H1 (cell line): ENCODE data around the gene RPL32. TPM values are rescaled to one million over a fixed set of nuclear protein-coding genes. Genes with fewer than 3 reads are reported as not detected.

Experiments
- BRCA1 ChIP-seq: IDR thresholded peaks from 2 replicates; pipeline ENCODE4 v1.6.1; 2012; ENCODE audit warnings: low read depth, low read length, improper control_type of control experiment
- HDAC2 ChIP-seq, 2 experiments: fragments of 300-600 bp in 1 of 2; sonication (generic) in 1 of 2; IDR thresholded peaks; 2 replicates each; pipeline ENCODE4 v1.6.1; 2011 to 2012; ENCODE audit warnings: low read depth in 2 of 2, low read length in 2 of 2, mild to moderate bottlenecking in 2 of 2, moderate library complexity in 2 of 2, borderline replicate concordance in 1 of 2, inconsistent platforms in 1 of 2
- SIN3A ChIP-seq, 2 experiments: IDR thresholded peaks in 1 of 2; conservative IDR thresholded peaks in 1 of 2; 2 replicates each; pipeline ENCODE4 v1.6.1; 2011 to 2012; ENCODE audit warnings: low read length in 2 of 2, improper control_type of control experiment in 1 of 2, low read depth in 1 of 2, mild to moderate bottlenecking in 1 of 2
- SP1 ChIP-seq: IDR thresholded peaks from 2 replicates; pipeline ENCODE4 v1.6.1; 2011; ENCODE audit warnings: low read depth, low read length
- TBP ChIP-seq: IDR thresholded peaks from 2 replicates; pipeline ENCODE4 v1.6.1; 2011; ENCODE audit warnings: low read depth, low read length, improper control_type of control experiment
- YY1 ChIP-seq: IDR thresholded peaks from 2 replicates; pipeline ENCODE4 v1.6.1; 2011; ENCODE audit warnings: low read depth, mild to moderate bottlenecking, low read length
- polyA plus RNA-seq, 7 experiments: library from polyadenylated mRNA; depleted of rRNA in 3 of 7; stranded (reverse) in 5 of 7; unstranded in 2 of 7; fragments of >200 nt in 5 of 7; fragments of 200-250 nt in 2 of 7; gene quantifications; 1 replicate in 5 of 7; 2 replicates in 1 of 7; 4 replicates in 1 of 7; pipeline versions ENCODE4 v1.2.1 to v1.2.3, GENCODE V29; 2011 to 2013; ENCODE audit warnings: missing spikeins in 2 of 7, mixed read lengths in 2 of 7
- total RNA-seq: library from RNA; stranded (reverse); fragmentation: NEBNext Ultra II Directional; extraction: Animal tissue kit (Norgen Biotek cat#: 25700); gene quantifications from 2 replicates; pipeline ENCODE4 v1.2.1, GENCODE V29; 2021
- TF ChIP-seq, protein P1 (sequence below): IDR thresholded peaks from 2 replicates; pipeline ENCODE4 v1.6.1; 2011; ENCODE audit warnings: low read length, improper control_type of control experiment

The RPL32 gene
- total and polyA plus RNA-seq, 2 of the 8 experiments (the other 6 are each of a cell fraction or from before 2014, with no cell fraction given), result 1,443 to 2,043 TPM

DNA sequence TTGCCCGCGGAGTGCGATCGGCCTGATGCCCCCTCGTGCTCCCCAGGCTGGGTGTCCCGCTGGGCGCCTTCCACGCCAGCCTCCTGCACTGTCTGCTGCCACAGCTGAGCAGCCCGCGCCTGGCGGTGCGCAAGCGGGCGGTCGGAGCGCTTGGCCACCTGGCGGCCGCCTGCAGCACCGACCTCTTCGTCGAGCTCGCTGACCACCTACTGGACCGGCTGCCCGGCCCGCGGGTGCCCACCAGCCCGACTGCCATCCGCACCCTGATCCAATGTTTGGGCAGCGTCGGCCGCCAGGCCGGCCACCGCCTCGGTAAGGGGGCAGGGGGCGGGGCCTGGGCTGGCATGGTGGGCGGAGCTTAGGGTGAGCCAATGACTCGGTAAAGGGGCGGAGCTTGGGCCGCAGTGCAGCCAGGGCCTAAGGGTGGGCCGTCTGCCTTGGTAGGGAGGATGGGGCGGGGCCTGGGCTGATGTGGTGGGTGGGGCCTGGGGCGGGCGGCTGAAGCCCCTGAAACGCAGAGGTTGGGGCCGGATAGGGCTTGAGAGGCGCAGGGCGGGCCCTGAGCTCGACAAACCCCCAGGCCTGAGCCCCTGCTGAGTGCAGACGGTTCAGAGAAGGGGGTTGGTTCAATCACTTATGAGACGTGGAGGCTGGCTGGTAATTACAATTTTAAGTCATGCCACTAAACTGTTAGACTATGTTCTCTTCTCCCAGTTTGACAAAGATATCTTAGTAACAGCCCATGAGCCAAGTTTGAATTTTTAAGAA, 31.2 kb downstream of the RPL32 start (continued):
- TF ChIP-seq SP1 (no peak), YY1 (peak; percentile 84), BRCA1 (no peak), TBP (no peak), HDAC2 (IDR thresholded peaks at IDR 0.05; ENCODE audit: borderline replicate concordance in 1 of 2, low read depth in 2 of 2, low read length in 2 of 2) (peak; percentile 45 to 56; a peak in 1 of 4 replicates), SIN3A (conservative IDR thresholded peaks at IDR 0.05 in 1 of 2, IDR thresholded peaks at IDR 0.05 in 1 of 2; ENCODE audit: low read depth in 1 of 2, low read length in 2 of 2) (peak; percentile 59 to 64; a peak in 1 of 4 replicates)
- TF ChIP-seq, protein P1, sequence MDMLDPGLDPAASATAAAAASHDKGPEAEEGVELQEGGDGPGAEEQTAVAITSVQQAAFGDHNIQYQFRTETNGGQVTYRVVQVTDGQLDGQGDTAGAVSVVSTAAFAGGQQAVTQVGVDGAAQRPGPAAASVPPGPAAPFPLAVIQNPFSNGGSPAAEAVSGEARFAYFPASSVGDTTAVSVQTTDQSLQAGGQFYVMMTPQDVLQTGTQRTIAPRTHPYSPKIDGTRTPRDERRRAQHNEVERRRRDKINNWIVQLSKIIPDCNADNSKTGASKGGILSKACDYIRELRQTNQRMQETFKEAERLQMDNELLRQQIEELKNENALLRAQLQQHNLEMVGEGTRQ, result no peak
- TF ChIP-seq, all 59 proteins: peak for 17
